Lung (tissue), 12 donors: ENCODE results near the gene OR6N2. TPM values are rescaled to one million over a fixed set of nuclear protein-coding genes. Genes with fewer than 3 reads are reported as not detected.

Experiments
- ATAC-seq: fragments of 200-7000 bp; cut with Tn5 transposase; one replicate; pipeline ENCODE4 v1.9.1; 2020; ENCODE audit warnings: moderate number of reproducible peaks; ENCODE audit not compliant: insufficient read depth, low FRiP score
- DNase-seq, 3 donors: peaks; one replicate each; pipeline ENCODE4 v3.0.0-alpha.2; 2013 to 2017
- H3K27ac ChIP-seq, 2 donors: one replicate each; pipeline ENCODE4 v1.5.1; 2013; ENCODE audit warnings: mild to moderate bottlenecking in 2 of 2, moderate library complexity in 2 of 2, control low read depth in 1 of 2, inconsistent platforms in 1 of 2, low read depth in 1 of 2, low read length in 1 of 2
- H3K27me3 ChIP-seq, 3 donors: one replicate each; pipeline ENCODE4 v1.5.1; 2013; ENCODE audit warnings: low read length in 2 of 3; ENCODE audit not compliant: control insufficient read depth in 3 of 3, insufficient read depth in 3 of 3
- H3K36me3 ChIP-seq, 4 donors: one replicate each; pipeline ENCODE4 v1.5.1; 2013; ENCODE audit warnings: low read length in 4 of 4, mild to moderate bottlenecking in 1 of 4, moderate library complexity in 1 of 4; ENCODE audit not compliant: control insufficient read depth in 4 of 4, insufficient read depth in 4 of 4
- H3K4me1 ChIP-seq, 5 donors: one replicate each; pipeline ENCODE4 v1.5.1; 2013; ENCODE audit warnings: low read length in 5 of 5, mild to moderate bottlenecking in 2 of 5, moderate library complexity in 1 of 5; ENCODE audit not compliant: control insufficient read depth in 5 of 5, insufficient read depth in 5 of 5
- H3K4me3 ChIP-seq: one replicate; pipeline ENCODE4 v1.5.1; 2013; ENCODE audit warnings: mild to moderate bottlenecking, control low read depth, moderate library complexity
- H3K9ac ChIP-seq, 2 donors: one replicate each; pipeline ENCODE4 v1.5.1; 2013; ENCODE audit warnings: low read length in 2 of 2, control low read depth in 1 of 2; ENCODE audit not compliant: insufficient read depth in 1 of 2
- H3K9me3 ChIP-seq, 4 donors: one replicate each; pipeline ENCODE4 v1.5.1; 2013; ENCODE audit warnings: low read length in 3 of 4, mild to moderate bottlenecking in 1 of 4, moderate library complexity in 1 of 4; ENCODE audit not compliant: control insufficient read depth in 4 of 4, insufficient read depth in 3 of 4
- CTCF ChIP-seq: IDR thresholded peaks from 2 replicates; pipeline ENCODE4 v1.5.1; 2012; ENCODE audit warnings: mild to moderate bottlenecking; ENCODE audit errors: control extremely low read depth, extremely low read depth
- WGBS, 2 donors: extraction: QIAGEN DNeasy Blood & Tissue Kit; methylation state at CpG; one replicate each; pipeline ENCODE4 v1.1.7; 2013; 5-methylcytosine and 5-hydroxymethylcytosine counted together
- polyA plus RNA-seq, 2 donors: library from polyadenylated mRNA; stranded (reverse); fragments of 200-250 nt; gene quantifications; one replicate each; pipeline ENCODE4 v1.2.1, GENCODE V29; 2013
- total RNA-seq, 2 donors: library from RNA; depleted of rRNA in 1 of 2; stranded (reverse); fragments of >200 nt in 1 of 2; gene quantifications; one replicate each; pipeline ENCODE4 v1.2.1, GENCODE V29; 2014 to 2021
- donor health status: control.
- donor health status: control.
- donor health status: Bipolar disorder and iron deficiency.
- donor health status: healthy.
- donor health status: DM: yes; HTN: yes; CAD: no.

OR6N2 gene
- total and polyA plus RNA-seq, 4 donors: not detected

DNA sequence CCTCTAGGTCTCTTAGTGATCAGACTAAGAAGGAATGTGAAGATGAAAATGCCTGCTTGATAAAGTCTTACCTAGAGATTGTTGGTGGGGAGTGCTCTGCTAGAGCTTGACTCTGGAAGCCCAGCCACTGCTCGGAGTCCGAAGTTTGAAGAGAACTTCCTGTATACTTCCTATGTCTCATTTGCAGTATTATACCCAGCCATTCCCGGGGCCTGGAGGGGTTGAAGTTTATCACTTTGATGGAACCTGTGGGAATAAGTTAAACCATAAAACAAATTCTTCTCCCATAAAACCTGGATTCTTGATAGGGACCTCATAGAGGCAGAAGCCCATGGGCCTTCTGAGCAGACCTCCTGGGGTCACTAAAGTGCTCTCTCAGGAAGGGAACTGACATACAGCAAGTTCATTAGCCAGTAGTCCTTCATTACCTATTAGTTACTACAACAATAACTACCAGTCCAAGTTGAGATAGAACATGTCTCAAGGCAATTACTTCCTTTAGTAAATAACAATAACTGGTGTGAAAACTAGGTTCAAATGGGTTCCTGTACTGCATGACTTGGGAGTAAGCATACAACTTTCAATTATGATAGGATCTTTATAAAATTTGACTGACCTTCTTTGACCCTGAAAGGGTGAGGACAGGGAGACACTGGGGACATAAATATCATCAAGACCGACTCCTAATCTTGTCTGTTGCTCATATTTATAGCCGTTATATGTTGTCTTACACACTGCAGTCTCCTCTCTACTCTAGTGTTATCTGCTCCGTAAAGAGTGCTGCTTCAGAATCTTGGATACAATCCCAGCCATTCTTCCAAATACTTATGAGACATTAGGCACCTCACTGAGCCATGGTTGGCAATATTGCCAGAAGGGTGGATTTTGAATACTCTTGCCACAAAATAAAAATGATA is 8.8 kb downstream of the OR6N2 start, which contains the start of gene OR6N1:
OR6N1 (minus strand) TSS at position 246 of the 917 bp plus-strand sequence. CDS start 5,513 bp downstream, outside the sequence.
- Histone ChIP-seq H3K4me3 (no peak within 1 kb of the TSS), H3K9ac (no peak within 1 kb of the TSS), H3K36me3 (no peaks in the 10 kb centered on the region), H3K9me3 (no peaks in the 10 kb centered on the region), H3K27ac (no peak within 1 kb of the TSS), H3K4me1 (peaks cover 0 to 7% (median 0%) of the 10 kb centered on the region in 5 donors), H3K27me3 (peaks cover 0 to 4% (median 0%) of the 10 kb centered on the region in 3 donors)
- ATAC-seq (no peak), DNase-seq (peak in 1 of 3 donors; percentile 3)
- 55 to 78% methylated on average over 6 of the region's 6 CpGs for WGBS, 2 donors
- no peak for TF ChIP-seq CTCF

GRCh38 chr1:158754420-158754819 is 26.6 kb downstream of the OR6N2 start, which contains the start of gene OR6K6:
Gene OR6K6, plus strand, starts transcription at chr1:158754720. Its CDS starts 168 bp downstream, at chr1:158754888.
- H3K36me3 ChIP-seq: no peaks in the 10 kb centered on the region
- TF ChIP-seq CTCF: no peak
- H3K4me3 ChIP-seq: no peak within 1 kb of the TSS
- DNase-seq: no peak
- no peak within 1 kb of the TSS for H3K9ac ChIP-seq
- no peaks in the 10 kb centered on the region for H3K4me1 ChIP-seq
- no peak for ATAC-seq
- no peaks in the 10 kb centered on the region for H3K27me3 ChIP-seq
- WGBS, 2 donors: 76 to 84% methylated on average over 2 of the region's 2 CpGs
- H3K9me3 ChIP-seq: no peaks in the 10 kb centered on the region
- H3K27ac ChIP-seq: no peak within 1 kb of the TSS

DNA sequence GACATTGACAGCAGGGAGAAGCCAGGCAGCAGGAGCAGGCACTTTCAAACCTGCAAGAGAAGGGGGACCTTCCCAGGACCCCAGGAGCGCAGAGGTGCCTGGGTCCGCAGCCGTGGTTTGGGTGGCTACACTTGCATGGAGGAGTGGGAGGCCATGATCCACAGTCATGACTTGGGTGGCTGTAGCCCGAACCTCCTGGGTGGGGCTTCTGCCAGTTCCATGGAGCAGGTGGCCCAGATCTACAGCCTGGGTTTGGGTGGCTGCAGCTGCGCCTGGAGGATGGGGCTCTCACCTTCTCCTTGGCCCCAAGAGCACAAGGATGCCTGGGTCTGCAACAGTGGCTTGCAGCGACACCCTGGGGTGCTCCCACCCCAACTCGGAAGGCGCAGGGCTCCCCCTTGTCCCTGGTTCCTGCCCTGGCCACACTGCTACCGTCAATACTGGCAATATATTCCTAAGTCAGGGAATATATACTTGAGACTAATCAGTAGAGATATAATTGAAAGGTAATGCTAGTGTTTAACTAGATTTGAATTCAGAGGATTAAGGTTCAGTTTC is 28.8 kb downstream of the OR6N2 start:
- Histone ChIP-seq H3K9me3 (no peaks in the 10 kb centered on the region), H3K4me3 (no peak overlapping the region), H3K4me1 (no peaks in the 10 kb centered on the region), H3K36me3 (no peaks in the 10 kb centered on the region), H3K27ac (no peak overlapping the region), H3K27me3 (no peaks in the 10 kb centered on the region), H3K9ac (no peak overlapping the region)
- DNase-seq (no peak), ATAC-seq (no peak)
- WGBS, 2 donors: 93% methylated on average over 9 of the region's 9 CpGs
- no peak for TF ChIP-seq CTCF
